RWPE2 (cell line): ENCODE results near the gene RAD23B.

Experiments used
- ATAC-seq: fragments of 200-7000 bp; cut with Tn5 transposase; 3 replicates; pipeline ENCODE4 v1.9.1; 2021; ENCODE audit warnings: low read depth
- DNase-seq: peaks from one replicate; pipeline ENCODE4 v3.0.0-alpha.2; 2020; ENCODE audit warnings: low spot score
- H3K27ac ChIP-seq: fragments of 450-650 bp; 2 replicates; pipeline ENCODE4 v1.5.1; 2017; ENCODE audit warnings: mild to moderate bottlenecking; ENCODE audit not compliant: poor library complexity, severe bottlenecking
- H3K27me3 ChIP-seq: fragments of 250-450 bp; sonication (Bioruptor Pico); 2 replicates; pipeline ENCODE4 v1.5.1; 2021; ENCODE audit warnings: mild to moderate bottlenecking, moderate library complexity; ENCODE audit not compliant: insufficient read depth, poor library complexity, severe bottlenecking
- H3K36me3 ChIP-seq: fragments of 250-450 bp; sonication (Bioruptor Pico); 2 replicates; pipeline ENCODE4 v1.5.1; 2020; ENCODE audit warnings: low read depth, mild to moderate bottlenecking, moderate library complexity
- H3K4me1 ChIP-seq: fragments of 250-450 bp; sonication (Bioruptor Pico); 2 replicates; pipeline ENCODE4 v1.5.1; 2021; ENCODE audit warnings: mild to moderate bottlenecking, moderate library complexity; ENCODE audit not compliant: insufficient read depth, poor library complexity, severe bottlenecking
- H3K4me3 ChIP-seq: fragments of 250-450 bp; sonication (Bioruptor Pico); 2 replicates; pipeline ENCODE4 v1.5.1; 2021; ENCODE audit warnings: mild to moderate bottlenecking, moderate library complexity; ENCODE audit not compliant: severe bottlenecking
- H3K9me3 ChIP-seq: fragments of 250-450 bp; sonication (Bioruptor Pico); 2 replicates; pipeline ENCODE4 v1.5.1; 2021; ENCODE audit warnings: mild to moderate bottlenecking, moderate library complexity; ENCODE audit not compliant: severe bottlenecking
- TF ChIP-seq, protein P1 (sequence below): fragments of 450-650 bp; IDR thresholded peaks from one replicate; pipeline ENCODE4 v1.5.1; 2017; ENCODE audit warnings: mild to moderate bottlenecking, moderate library complexity; ENCODE audit not compliant: poor library complexity, severe bottlenecking

The RAD23B gene

DNA sequence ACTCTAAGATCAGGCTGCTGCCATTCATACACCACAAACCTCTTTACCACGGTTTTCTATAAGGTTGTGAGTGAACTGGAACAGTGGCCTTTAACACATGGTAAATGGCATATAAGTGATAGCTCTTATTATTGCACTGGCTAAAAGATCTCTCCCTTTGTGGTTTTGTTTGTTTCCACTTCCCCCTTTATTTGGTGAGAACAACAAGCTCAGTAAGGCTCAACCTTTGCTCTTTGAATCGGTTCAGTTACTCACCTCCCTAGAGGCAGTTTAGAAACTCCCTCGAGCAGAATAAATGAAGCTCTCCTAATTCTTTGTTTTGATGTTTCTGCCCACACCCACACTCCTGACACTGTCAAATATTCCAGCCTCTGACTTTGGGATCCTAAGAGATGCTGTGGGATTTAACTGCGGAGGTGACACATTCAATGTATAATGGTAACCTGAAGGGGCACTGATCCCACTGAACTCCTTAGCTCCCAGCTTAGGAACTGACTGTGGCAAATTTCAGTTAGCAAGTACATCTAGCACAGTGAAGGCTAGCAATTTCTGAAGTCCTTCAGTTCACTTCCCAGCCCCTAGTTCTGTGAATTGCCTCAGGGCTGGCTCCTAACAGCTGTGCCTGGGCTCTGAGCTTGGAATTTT is 22.5 kb upstream of the RAD23B start:
- no peak for ATAC-seq

DNA sequence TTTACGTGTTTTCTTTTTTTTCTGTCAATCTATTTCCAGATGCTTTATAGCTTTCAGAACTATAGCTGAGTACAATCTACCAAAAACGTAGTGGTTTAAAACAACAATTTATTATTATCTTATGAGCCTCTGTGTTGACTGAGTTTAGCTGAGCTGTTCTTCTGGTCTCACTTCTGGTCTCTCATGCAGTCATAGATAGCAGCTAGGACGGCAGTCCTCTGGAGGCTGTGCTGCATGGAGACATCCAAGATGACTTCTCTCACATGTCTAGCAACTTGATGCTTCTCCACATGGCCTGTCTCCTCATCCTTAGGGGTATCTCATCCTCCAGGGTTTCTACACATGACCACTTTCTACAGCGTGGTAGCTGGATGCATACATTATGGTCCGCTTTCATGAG is 22.0 kb upstream of the RAD23B start:
- TF ChIP-seq, protein P1, sequence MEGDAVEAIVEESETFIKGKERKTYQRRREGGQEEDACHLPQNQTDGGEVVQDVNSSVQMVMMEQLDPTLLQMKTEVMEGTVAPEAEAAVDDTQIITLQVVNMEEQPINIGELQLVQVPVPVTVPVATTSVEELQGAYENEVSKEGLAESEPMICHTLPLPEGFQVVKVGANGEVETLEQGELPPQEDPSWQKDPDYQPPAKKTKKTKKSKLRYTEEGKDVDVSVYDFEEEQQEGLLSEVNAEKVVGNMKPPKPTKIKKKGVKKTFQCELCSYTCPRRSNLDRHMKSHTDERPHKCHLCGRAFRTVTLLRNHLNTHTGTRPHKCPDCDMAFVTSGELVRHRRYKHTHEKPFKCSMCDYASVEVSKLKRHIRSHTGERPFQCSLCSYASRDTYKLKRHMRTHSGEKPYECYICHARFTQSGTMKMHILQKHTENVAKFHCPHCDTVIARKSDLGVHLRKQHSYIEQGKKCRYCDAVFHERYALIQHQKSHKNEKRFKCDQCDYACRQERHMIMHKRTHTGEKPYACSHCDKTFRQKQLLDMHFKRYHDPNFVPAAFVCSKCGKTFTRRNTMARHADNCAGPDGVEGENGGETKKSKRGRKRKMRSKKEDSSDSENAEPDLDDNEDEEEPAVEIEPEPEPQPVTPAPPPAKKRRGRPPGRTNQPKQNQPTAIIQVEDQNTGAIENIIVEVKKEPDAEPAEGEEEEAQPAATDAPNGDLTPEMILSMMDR, result no peak
- peaks cover 6% of the 10 kb centered on the region for H3K9me3 ChIP-seq

More for the DNA sequence above, 22.5 kb upstream of the RAD23B start:
- Histone ChIP-seq H3K36me3 (no peaks in the 10 kb centered on the region), H3K27ac (no peak overlapping the region), H3K4me1 (no peaks in the 10 kb centered on the region), H3K9me3 (peaks cover 6% of the 10 kb centered on the region), H3K27me3 (no peaks in the 10 kb centered on the region), H3K4me3 (no peak overlapping the region)
- TF ChIP-seq, protein P1, result no peak
- no peak for DNase-seq

DNA sequence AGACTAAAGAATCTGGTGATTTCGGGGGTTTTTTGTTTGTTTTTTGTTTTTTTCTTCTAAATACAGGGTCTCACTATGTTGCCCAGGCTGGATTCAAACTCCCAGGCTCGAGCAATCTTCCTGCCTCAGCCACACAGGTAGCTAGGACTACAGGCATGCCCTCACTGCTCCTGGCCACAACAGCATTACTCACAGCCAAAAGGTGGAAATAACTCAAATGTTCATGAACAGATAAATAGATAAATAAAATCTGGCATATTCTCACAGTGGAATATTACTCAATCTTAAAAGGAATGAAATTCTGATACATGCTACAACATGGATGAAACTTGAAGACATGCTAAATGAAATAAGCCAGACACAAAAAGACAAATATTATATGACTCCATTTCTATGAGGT is 19.8 kb upstream of the RAD23B start:
- H3K36me3 ChIP-seq, result no peaks in the 10 kb centered on the region
- no peak for DNase-seq
- TF ChIP-seq, protein P1, result no peak
- no peaks in the 10 kb centered on the region for H3K27me3 ChIP-seq
- H3K27ac ChIP-seq, result no peak overlapping the region
- peaks cover 12% of the 10 kb centered on the region for H3K4me1 ChIP-seq
- no peak overlapping the region for H3K4me3 ChIP-seq
- peaks cover 6% of the 10 kb centered on the region for H3K9me3 ChIP-seq
- no peak for ATAC-seq

More for the DNA sequence above, 22.0 kb upstream of the RAD23B start:
- Histone ChIP-seq H3K4me1 (no peaks in the 10 kb centered on the region), H3K36me3 (no peaks in the 10 kb centered on the region), H3K27ac (no peak overlapping the region), H3K4me3 (no peak overlapping the region), H3K27me3 (no peaks in the 10 kb centered on the region)
- ATAC-seq (no peak), DNase-seq (no peak)

DNA sequence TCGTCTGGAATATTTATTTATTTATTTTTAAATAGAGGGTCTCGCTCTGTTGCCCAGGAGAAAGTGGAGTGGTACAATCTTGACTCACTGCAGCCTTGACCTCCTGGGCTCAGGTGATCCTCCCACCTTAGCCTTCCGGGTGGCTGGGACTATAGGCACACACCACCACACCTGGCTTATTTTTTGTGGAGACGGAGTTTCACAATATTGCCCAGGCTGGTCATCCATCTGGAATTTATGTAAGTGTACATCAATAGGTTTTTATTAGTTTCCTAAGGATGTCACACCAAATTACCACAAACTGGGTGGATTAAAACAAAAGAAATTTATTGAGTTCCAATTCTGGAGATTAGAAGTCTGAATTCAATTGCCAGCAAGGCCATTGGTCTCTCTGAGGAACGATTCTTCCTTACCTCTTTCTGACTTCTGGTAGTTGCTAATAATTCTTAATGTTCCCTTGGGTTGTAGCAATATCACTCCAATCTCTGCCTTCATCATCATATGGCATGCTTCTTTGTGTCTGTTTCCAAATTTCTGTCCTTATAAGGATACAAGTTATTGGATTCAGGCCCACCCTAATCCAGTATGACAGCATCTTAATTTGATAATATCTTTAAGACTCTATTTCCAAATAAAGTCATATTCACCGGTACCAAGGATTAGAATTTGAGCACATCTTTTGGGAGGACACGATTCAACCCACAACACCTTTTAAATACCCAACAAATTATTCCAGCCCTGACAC is 16.3 kb upstream of the RAD23B start:
- Histone ChIP-seq H3K4me3 (no peak overlapping the region), H3K27ac (peak overlapping the region; percentile 48), H3K9me3 (peaks cover 6% of the 10 kb centered on the region), H3K4me1 (peaks cover 29% of the 10 kb centered on the region), H3K27me3 (no peaks in the 10 kb centered on the region), H3K36me3 (no peaks in the 10 kb centered on the region)
- TF ChIP-seq, protein P1, result no peak
- no peak for DNase-seq
- peak; percentile 65 for ATAC-seq

DNA sequence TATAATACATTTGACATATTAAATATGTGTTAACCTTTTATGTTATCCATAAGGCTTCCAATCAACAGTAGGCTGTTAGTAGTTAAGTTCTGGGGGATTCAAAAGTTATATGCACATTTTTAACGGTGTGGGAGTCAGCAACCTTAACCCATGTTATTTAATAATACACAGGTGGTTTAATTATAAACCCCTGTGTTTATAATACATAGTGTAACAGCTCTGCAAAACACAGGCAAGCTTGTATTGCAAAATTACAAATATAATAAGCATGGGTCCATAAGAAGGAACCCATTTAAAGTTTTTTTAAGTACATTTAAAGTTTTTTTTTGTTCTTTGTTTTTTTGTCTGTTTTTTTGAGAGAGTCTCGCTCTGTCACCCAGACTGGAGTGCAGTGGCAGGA is 14.5 kb upstream of the RAD23B start:
- TF ChIP-seq, protein P1, result no peak
- Histone ChIP-seq H3K4me1 (peaks cover 33% of the 10 kb centered on the region), H3K27me3 (no peaks in the 10 kb centered on the region), H3K27ac (no peak overlapping the region), H3K9me3 (peaks cover 6% of the 10 kb centered on the region), H3K4me3 (no peak overlapping the region), H3K36me3 (no peaks in the 10 kb centered on the region)
- DNase-seq (no peak), ATAC-seq (no peak)
